Measurements from ENCODE around the gene TMEM204.

TMEM204 gene

DNA sequence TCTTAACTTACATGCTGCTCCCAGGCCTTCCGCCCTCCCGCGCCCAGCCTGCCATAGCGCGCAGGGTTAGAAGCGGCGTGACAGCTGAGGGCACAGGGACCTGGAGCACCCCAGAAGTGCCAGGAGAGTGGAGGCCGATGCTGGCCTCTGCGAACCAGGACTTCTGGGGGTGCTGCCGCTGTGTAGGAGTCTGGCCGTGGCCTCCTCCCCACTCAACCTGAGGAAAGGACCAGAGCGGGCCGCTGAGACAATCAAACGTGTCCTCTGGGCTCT lies 1.9 kb upstream of the TMEM204 start:
- TF ChIP-seq ZNF555 (tag by site-specific recombination; conservative IDR thresholded peaks at IDR 0.05) (no peak), ZBTB21 (tag by site-specific recombination; IDR thresholded peaks at IDR 0.05) (no peak), REPIN1 (tag by site-specific recombination; IDR thresholded peaks at IDR 0.05; ENCODE audit: low read depth) (no peak), ZNF140 (tag by site-specific recombination; IDR thresholded peaks at IDR 0.05) (no peak)
- TF ChIP-seq, protein P1, sequence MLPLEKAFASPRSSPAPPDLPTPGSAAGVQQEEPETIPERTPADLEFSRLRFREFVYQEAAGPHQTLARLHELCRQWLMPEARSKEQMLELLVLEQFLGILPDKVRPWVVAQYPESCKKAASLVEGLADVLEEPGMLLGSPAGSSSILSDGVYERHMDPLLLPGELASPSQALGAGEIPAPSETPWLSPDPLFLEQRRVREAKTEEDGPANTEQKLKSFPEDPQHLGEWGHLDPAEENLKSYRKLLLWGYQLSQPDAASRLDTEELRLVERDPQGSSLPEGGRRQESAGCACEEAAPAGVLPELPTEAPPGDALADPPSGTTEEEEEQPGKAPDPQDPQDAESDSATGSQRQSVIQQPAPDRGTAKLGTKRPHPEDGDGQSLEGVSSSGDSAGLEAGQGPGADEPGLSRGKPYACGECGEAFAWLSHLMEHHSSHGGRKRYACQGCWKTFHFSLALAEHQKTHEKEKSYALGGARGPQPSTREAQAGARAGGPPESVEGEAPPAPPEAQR (tag by site-specific recombination; IDR thresholded peaks at IDR 0.05): no peak
- TF ChIP-seq, protein P2, sequence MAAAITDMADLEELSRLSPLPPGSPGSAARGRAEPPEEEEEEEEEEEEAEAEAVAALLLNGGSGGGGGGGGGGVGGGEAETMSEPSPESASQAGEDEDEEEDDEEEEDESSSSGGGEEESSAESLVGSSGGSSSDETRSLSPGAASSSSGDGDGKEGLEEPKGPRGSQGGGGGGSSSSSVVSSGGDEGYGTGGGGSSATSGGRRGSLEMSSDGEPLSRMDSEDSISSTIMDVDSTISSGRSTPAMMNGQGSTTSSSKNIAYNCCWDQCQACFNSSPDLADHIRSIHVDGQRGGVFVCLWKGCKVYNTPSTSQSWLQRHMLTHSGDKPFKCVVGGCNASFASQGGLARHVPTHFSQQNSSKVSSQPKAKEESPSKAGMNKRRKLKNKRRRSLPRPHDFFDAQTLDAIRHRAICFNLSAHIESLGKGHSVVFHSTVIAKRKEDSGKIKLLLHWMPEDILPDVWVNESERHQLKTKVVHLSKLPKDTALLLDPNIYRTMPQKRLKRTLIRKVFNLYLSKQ (tag by site-specific recombination; IDR thresholded peaks at IDR 0.05; ENCODE audit: borderline replicate concordance): no peak
- TF ChIP-seq, protein P3, sequence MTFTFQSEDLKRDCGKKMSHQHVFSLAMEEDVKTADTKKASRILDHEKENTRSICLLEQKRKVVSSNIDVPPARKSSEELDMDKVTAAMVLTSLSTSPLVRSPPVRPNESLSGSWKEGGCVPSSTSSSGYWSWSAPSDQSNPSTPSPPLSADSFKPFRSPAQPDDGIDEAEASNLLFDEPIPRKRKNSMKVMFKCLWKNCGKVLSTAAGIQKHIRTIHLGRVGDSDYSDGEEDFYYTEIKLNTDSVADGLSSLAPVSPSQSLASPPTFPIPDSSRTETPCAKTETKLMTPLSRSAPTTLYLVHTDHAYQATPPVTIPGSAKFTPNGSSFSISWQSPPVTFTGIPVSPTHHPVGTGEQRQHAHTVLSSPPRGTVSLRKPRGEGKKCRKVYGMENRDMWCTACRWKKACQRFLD (tag by site-specific recombination; IDR thresholded peaks at IDR 0.05): no peak
- no peaks in the 10 kb centered on the region for H3K36me3 ChIP-seq (ENCODE audit: control insufficient read depth in 2 of 2, insufficient read depth in 1 of 2, low read length in 2 of 2)
- no peaks in the 10 kb centered on the region for H3K4me1 ChIP-seq (ENCODE audit: control insufficient read depth, insufficient read depth, low read length)
- H3K4me3 ChIP-seq (ENCODE audit: low read depth, low read length): no peak overlapping the region
- ChIA-PET POLR2A (no interaction called here), CTCF (no interaction called here)
- no peaks in the 10 kb centered on the region for H3K9me3 ChIP-seq (ENCODE audit: control insufficient read depth, insufficient read depth, low read depth, low read length)
- H3K27ac ChIP-seq (ENCODE audit: extremely low read depth, low read depth, low read length): no peak overlapping the region

DNA sequence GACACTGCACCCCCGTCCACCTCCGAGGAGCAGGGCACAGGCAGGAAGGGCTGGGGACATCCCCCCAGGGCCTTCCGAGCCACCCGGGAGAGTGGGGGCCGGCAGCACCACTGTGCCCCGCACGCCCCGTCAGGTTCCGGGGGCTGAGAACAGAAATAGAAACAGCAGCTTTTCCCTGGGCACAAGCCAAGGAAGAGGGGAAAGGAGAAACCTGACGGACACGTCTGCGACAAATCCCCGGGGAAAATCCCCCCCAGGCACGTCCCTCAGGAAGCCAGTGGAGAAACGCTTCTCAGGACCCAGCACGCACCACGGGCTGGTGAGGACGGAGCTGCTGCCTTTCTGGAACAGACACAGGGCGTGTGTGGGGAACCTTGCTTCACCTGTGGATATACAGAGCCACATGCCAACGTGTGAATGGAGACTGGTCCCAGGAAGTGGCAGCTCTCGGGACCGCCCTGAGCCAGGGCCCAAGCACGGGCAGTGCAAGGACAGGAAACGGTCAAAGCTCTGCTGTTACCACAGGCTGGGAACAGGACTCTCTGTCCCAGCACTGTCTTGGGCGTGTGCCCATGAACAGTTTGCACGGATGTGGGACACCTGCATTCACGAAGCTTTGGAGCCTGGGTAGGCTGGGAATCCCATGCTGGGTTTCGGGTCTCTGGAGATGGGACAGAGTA lies 1.2 kb upstream of the TMEM204 start:
- Histone ChIP-seq H3K36me3 (ENCODE audit: control insufficient read depth in 2 of 2, insufficient read depth in 1 of 2, low read length in 2 of 2) (no peaks in the 10 kb centered on the region), H3K4me3 (ENCODE audit: low read depth, low read length) (no peak overlapping the region), H3K4me1 (ENCODE audit: control insufficient read depth, insufficient read depth, low read length) (no peaks in the 10 kb centered on the region), H3K9me3 (ENCODE audit: control insufficient read depth, insufficient read depth, low read depth, low read length) (no peaks in the 10 kb centered on the region), H3K27ac (ENCODE audit: extremely low read depth, low read depth, low read length) (no peak overlapping the region)
- ChIA-PET CTCF (no interaction called here), POLR2A (interaction anchor here (1.3 kb wide), 1 partner anchor 19 kb away, joined by 3 read pairs; no protein-coding TSS in a partner anchor)
- TF ChIP-seq ZNF626 (tag by site-specific recombination; IDR thresholded peaks at IDR 0.05) (no peak), GLI2 (tag by site-specific recombination; IDR thresholded peaks at IDR 0.05; ENCODE audit: borderline replicate concordance, low read depth) (no peak), TCF7L2 (IDR thresholded peaks at IDR 0.05; ENCODE audit: borderline replicate concordance, low read depth, low read length) (no peak), ZNF768 (tag by site-specific recombination; IDR thresholded peaks at IDR 0.05) (no peak), SALL2 (tag by site-specific recombination; IDR thresholded peaks at IDR 0.05; ENCODE audit: borderline replicate concordance) (no peak)
- TF ChIP-seq, protein P4, sequence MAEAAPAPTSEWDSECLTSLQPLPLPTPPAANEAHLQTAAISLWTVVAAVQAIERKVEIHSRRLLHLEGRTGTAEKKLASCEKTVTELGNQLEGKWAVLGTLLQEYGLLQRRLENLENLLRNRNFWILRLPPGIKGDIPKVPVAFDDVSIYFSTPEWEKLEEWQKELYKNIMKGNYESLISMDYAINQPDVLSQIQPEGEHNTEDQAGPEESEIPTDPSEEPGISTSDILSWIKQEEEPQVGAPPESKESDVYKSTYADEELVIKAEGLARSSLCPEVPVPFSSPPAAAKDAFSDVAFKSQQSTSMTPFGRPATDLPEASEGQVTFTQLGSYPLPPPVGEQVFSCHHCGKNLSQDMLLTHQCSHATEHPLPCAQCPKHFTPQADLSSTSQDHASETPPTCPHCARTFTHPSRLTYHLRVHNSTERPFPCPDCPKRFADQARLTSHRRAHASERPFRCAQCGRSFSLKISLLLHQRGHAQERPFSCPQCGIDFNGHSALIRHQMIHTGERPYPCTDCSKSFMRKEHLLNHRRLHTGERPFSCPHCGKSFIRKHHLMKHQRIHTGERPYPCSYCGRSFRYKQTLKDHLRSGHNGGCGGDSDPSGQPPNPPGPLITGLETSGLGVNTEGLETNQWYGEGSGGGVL (tag by site-specific recombination; IDR thresholded peaks at IDR 0.05): no peak
- TF ChIP-seq, protein P5, sequence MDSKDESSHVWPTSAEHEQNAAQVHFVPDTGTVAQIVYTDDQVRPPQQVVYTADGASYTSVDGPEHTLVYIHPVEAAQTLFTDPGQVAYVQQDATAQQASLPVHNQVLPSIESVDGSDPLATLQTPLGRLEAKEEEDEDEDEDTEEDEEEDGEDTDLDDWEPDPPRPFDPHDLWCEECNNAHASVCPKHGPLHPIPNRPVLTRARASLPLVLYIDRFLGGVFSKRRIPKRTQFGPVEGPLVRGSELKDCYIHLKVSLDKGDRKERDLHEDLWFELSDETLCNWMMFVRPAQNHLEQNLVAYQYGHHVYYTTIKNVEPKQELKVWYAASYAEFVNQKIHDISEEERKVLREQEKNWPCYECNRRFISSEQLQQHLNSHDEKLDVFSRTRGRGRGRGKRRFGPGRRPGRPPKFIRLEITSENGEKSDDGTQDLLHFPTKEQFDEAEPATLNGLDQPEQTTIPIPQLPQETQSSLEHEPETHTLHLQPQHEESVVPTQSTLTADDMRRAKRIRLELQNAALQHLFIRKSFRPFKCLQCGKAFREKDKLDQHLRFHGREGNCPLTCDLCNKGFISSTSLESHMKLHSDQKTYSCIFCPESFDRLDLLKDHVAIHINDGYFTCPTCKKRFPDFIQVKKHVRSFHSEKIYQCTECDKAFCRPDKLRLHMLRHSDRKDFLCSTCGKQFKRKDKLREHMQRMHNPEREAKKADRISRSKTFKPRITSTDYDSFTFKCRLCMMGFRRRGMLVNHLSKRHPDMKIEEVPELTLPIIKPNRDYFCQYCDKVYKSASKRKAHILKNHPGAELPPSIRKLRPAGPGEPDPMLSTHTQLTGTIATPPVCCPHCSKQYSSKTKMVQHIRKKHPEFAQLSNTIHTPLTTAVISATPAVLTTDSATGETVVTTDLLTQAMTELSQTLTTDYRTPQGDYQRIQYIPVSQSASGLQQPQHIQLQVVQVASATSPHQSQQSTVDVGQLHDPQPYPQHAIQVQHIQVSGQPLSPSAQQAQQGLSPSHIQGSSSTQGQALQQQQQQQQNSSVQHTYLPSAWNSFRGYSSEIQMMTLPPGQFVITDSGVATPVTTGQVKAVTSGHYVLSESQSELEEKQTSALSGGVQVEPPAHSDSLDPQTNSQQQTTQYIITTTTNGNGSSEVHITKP (tag by site-specific recombination; IDR thresholded peaks at IDR 0.05): no peak
